Smooth muscle cell (in vitro differentiated cells): ENCODE measurements around the gene DIPK2A. TPM values are rescaled to one million over a fixed set of nuclear protein-coding genes. Genes with fewer than 3 reads are reported as not detected.
A peak's percentile ranks its signal among the peaks of the same experiment; 100 is the strongest.

ENCODE experiments used
- DNase-seq: peaks from one replicate; lab custom pipeline; 2025; ENCODE audit not compliant: unreplicated experiment; lab: John Stamatoyannopoulos, UW
- H2AFZ ChIP-seq: fragments of 200-600 bp; sonication (generic); 2 replicates; pipeline ENCODE4 v1.6.0; 2016; ENCODE audit warnings: antibody characterized with exemption, low read depth, mild to moderate bottlenecking
- H3F3A ChIP-seq: fragments of 200-600 bp; sonication (generic); 2 replicates; pipeline ENCODE4 v1.6.0; 2017; ENCODE audit warnings: antibody characterized with exemption, low read depth
- H3K27ac ChIP-seq: fragments of 200-600 bp; sonication (generic); 2 replicates; pipeline ENCODE4 v1.5.1; 2016; ENCODE audit warnings: low read depth, mild to moderate bottlenecking
- H3K27me3 ChIP-seq: fragments of 200-600 bp; sonication (generic); 2 replicates; pipeline ENCODE4 v1.6.1; 2016; ENCODE audit warnings: low read depth, mild to moderate bottlenecking
- H3K36me3 ChIP-seq: fragments of 200-600 bp; sonication (generic); 2 replicates; pipeline ENCODE4 v1.5.1; 2016; ENCODE audit warnings: low read depth
- H3K4me1 ChIP-seq: fragments of 200-600 bp; sonication (generic); 2 replicates; pipeline ENCODE4 v1.5.1; 2016; ENCODE audit warnings: low read depth
- H3K4me2 ChIP-seq: fragments of 200-600 bp; sonication (generic); 2 replicates; pipeline ENCODE4 v1.6.0; 2016; ENCODE audit warnings: mild to moderate bottlenecking
- H3K4me3 ChIP-seq: fragments of 200-600 bp; sonication (generic); 2 replicates; pipeline ENCODE4 v1.5.1; 2016; ENCODE audit warnings: mild to moderate bottlenecking
- H3K79me2 ChIP-seq: fragments of 200-600 bp; sonication (generic); 2 replicates; pipeline ENCODE4 v1.6.0; 2016; ENCODE audit warnings: low read depth, mild to moderate bottlenecking
- H3K9ac ChIP-seq: fragments of 200-600 bp; sonication (generic); 2 replicates; pipeline ENCODE4 v1.6.0; 2016; ENCODE audit warnings: low read depth
- H3K9me3 ChIP-seq: fragments of 200-600 bp; sonication (generic); replicated peaks from 2 replicates; pipeline ENCODE4 v1.5.1; 2016; ENCODE audit warnings: low read depth
- H4K20me1 ChIP-seq: fragments of 200-600 bp; sonication (generic); 2 replicates; pipeline ENCODE4 v1.6.0; 2016; ENCODE audit warnings: low read depth
- CTCF ChIP-seq: fragments of 200-600 bp; sonication (generic); IDR thresholded peaks from 2 replicates; pipeline ENCODE4 v1.5.1; 2017; ENCODE audit warnings: borderline replicate concordance, mild to moderate bottlenecking, antibody characterized with exemption; ENCODE audit not compliant: insufficient read depth, poor library complexity, severe bottlenecking
- WGBS: methylation state at CpG from one replicate; pipeline ENCODE4 v1.1.7; 2016; ENCODE audit warnings: low lambda C conversion rate; 5-methylcytosine and 5-hydroxymethylcytosine counted together
- polyA plus RNA-seq: library from polyadenylated mRNA; unstranded; fragments of >200 nt; fragmentation: Nextera tagmentation; extraction: Ambion mirVana; gene quantifications from 2 replicates; pipeline ENCODE4 v1.2.1, GENCODE V29; 2016
- total RNA-seq: library from RNA; depleted of rRNA; stranded (reverse); fragments of >200 nt; gene quantifications from 2 replicates; pipeline ENCODE4 v1.2.3, GENCODE V29; 2014

The DIPK2A gene
- total and polyA plus RNA-seq, 2 experiments from 2014 or later: 67.8 to 133 TPM

DNA sequence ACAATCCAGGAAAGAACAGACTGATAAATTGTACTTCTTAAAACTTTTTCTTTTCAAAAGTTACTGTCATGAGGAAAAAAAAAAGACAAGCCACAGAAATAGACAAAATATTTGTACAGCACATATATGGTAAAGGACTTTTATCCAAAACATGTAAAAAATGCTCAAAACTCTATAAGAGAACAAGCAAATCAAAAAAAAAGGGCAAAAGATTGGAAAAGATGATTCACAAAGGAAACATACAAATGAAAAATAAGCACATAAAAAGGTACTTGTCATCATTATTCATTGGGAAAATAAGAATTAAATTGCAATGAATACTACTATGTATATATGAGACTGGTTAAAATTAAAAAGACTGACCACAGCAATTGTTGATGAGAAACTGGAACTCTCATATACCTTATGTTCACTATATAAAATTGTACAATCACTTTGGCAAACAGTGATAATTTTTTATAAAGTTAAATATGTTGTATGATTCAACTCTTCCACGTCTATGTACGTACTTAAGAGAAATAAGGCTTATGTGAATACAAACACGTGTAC lies 39.7 kb downstream of the DIPK2A start:
- peaks cover 5% of the 10 kb centered on the region for H3K4me1 ChIP-seq
- H3F3A ChIP-seq: no peaks in the 10 kb centered on the region
- H3K4me3 ChIP-seq: no peak overlapping the region
- no peaks in the 10 kb centered on the region for H3K79me2 ChIP-seq
- H4K20me1 ChIP-seq: no peaks in the 10 kb centered on the region
- H3K9ac ChIP-seq: no peak overlapping the region
- H3K36me3 ChIP-seq: no peaks in the 10 kb centered on the region
- no peak overlapping the region for H2AFZ ChIP-seq
- DNase-seq: no peak
- H3K9me3 ChIP-seq: no peaks in the 10 kb centered on the region
- H3K27ac ChIP-seq: no peak overlapping the region
- 89% methylated on average over 3 of the region's 3 CpGs for WGBS
- H3K4me2 ChIP-seq: no peak overlapping the region
- no peaks in the 10 kb centered on the region for H3K27me3 ChIP-seq
- no peak for TF ChIP-seq CTCF

DNA sequence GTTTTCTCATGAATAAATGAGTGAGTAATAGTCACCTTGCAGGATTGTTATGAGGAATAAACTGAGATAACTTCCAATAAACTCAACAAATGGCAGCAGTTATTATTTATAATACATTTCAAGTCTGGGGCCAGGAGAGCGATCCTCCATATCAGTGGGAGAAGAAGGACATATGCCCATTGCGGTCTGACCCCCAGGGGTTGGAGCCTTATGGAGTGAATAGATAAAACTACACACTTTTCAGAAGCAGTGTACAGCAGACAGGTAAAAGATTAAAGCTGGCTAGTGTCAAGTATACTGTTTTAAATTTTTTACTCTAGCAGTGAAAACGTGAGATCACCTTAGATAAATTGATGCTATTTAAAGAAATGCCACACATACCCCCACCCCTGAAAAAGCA lies 43.5 kb downstream of the DIPK2A start:
- H3K27ac ChIP-seq: no peak overlapping the region
- no peaks in the 10 kb centered on the region for H3K36me3 ChIP-seq
- no peaks in the 10 kb centered on the region for H3K9me3 ChIP-seq
- no peak for TF ChIP-seq CTCF
- H2AFZ ChIP-seq: no peak overlapping the region
- no peak overlapping the region for H3K9ac ChIP-seq
- DNase-seq: no peak
- peaks cover 8% of the 10 kb centered on the region for H3K4me1 ChIP-seq
- H3K79me2 ChIP-seq: no peaks in the 10 kb centered on the region
- no peak overlapping the region for H3K4me3 ChIP-seq
- no peaks in the 10 kb centered on the region for H4K20me1 ChIP-seq
- WGBS: 94% methylated on average over 3 of the region's 3 CpGs
- H3F3A ChIP-seq: no peaks in the 10 kb centered on the region
- H3K4me2 ChIP-seq: no peak overlapping the region
- no peaks in the 10 kb centered on the region for H3K27me3 ChIP-seq

- Histone ChIP-seq H4K20me1 (no peaks in the 10 kb centered on the region), H3F3A (no peaks in the 10 kb centered on the region), H3K9me3 (no peaks in the 10 kb centered on the region), H3K27me3 (no peaks in the 10 kb centered on the region), H2AFZ (no peak overlapping the region), H3K27ac (peak overlapping the region; percentile 58), H3K36me3 (no peaks in the 10 kb centered on the region), H3K9ac (no peak overlapping the region), H3K4me1 (peaks cover 4% of the 10 kb centered on the region), H3K79me2 (no peaks in the 10 kb centered on the region), H3K4me2 (peak overlapping the region; percentile 47), H3K4me3 (no peak overlapping the region)
- TF ChIP-seq CTCF: no peak
- no peak for DNase-seq
- WGBS: 22% methylated on average over 1 of the region's 1 CpG
Observed at GRCh38 chr3:144018776-144019175, 47.2 kb downstream of the DIPK2A start.

Other genes starting within 250 kb of the DIPK2A start
- 6.2 and 8.9 TPM in 2 replicates for gene SLC9A9, start 123.4 kb upstream of the DIPK2A start, total RNA-seq
- gene SLC9A9, start 123.4 kb upstream of the DIPK2A start, polyA plus RNA-seq: 4.0 and 5.2 TPM in 2 replicates